K562 (cell line): ENCODE data around the gene C1orf87. TPM values are rescaled to one million over a fixed set of nuclear protein-coding genes. Genes with fewer than 3 reads are reported as not detected.

Experiments used
- ATAC-seq: fragments of 200-7000 bp; cut with Tn5 transposase; 3 replicates; pipeline ENCODE4 v1.9.1; 2020; ENCODE audit warnings: moderate library complexity
- BruUV-seq: library from RNA; stranded (reverse); fragments of 400-500 nt; replicated peaks from 2 replicates; lab custom pipeline; 2021; lab: Mats Ljungman, UMichigan
- CTCF ChIA-PET: fragments of 300-600 bp; formaldehyde crosslinking; extraction: SDS; loops from one replicate; lab custom pipeline; 2021; ENCODE audit warnings: low intra/inter-chr PET ratio; lab: Yijun Ruan, JAX
- POLR2A ChIA-PET: fragments of 300-600, 350-650 bp; sonication (Branson Sonifier 250); formaldehyde crosslinking; extraction: SDS; loops from one replicate; lab custom pipeline; 2021; ENCODE audit warnings: antibody characterized with exemption, inconsistent platforms; lab: Yijun Ruan, JAX
- DNase-seq, 4 experiments: peaks; one replicate each; pipeline versions ENCODE4 v3.0.0 to v3.0.0-alpha.2; 2011 to 2018; ENCODE audit warnings: low spot score in 3 of 4, mixed read lengths in 3 of 4; ENCODE audit errors: extremely low read depth in 1 of 4
- FAIRE-seq: peaks from 2 replicates; lab custom pipeline; 2011; peaks lifted over from hg19 to GRCh38; lab: Jason Lieb, UNC
- H2AFZ ChIP-seq: 2 replicates; pipeline ENCODE4 v1.6.0; 2011; ENCODE audit warnings: low read depth, low read length, control low read depth, inconsistent platforms
- H3K27ac ChIP-seq: fragments of 200-600 bp; 3 replicates; pipeline ENCODE4 v1.8.0; 2011; ENCODE audit warnings: low read depth, mild to moderate bottlenecking, control low read depth, inconsistent platforms, low read length, moderate library complexity, mixed read lengths; ENCODE audit errors: extremely low read depth
- H3K27me3 ChIP-seq, 2 experiments: fragments of 300-600 bp in 1 of 2; 2 replicates in 1 of 2; 3 replicates in 1 of 2; pipeline versions ENCODE4 v1.6.0 to v1.8.0; 2011; ENCODE audit warnings: inconsistent platforms in 2 of 2, low read length in 2 of 2, mild to moderate bottlenecking in 1 of 2, mixed read lengths in 1 of 2, moderate library complexity in 1 of 2; ENCODE audit not compliant: control insufficient read depth in 2 of 2, insufficient read depth in 2 of 2
- H3K36me3 ChIP-seq: fragments of 300-600 bp; 3 replicates; pipeline ENCODE4 v1.8.0; 2011; ENCODE audit warnings: mild to moderate bottlenecking, low read length, inconsistent platforms; ENCODE audit not compliant: control insufficient read depth, insufficient read depth
- H3K4me1 ChIP-seq, 2 experiments: fragments of 200-600 bp in 1 of 2; replicated peaks in 1 of 2; 2 replicates in 1 of 2; 3 replicates in 1 of 2; pipeline versions ENCODE4 v1.5.1 to v1.8.0; 2011; ENCODE audit warnings: inconsistent platforms in 2 of 2, low read length in 2 of 2, mild to moderate bottlenecking in 1 of 2, mixed read lengths in 1 of 2, moderate library complexity in 1 of 2; ENCODE audit not compliant: control insufficient read depth in 2 of 2, insufficient read depth in 2 of 2
- H3K4me2 ChIP-seq: 2 replicates; pipeline ENCODE4 v1.6.1; 2011; ENCODE audit warnings: low read length, control low read depth, inconsistent platforms, mixed read lengths; ENCODE audit not compliant: insufficient read depth
- H3K4me3 ChIP-seq: fragments of 200-600 bp; sonication (generic), shearing (Covaris generic); 2 replicates; pipeline ENCODE4 v1.5.1; 2016; ENCODE audit warnings: control low read depth, inconsistent platforms
- H3K79me2 ChIP-seq: fragments of 200-600 bp; 3 replicates; pipeline ENCODE4 v1.8.0; 2011; ENCODE audit warnings: low read length, inconsistent platforms; ENCODE audit not compliant: control insufficient read depth, insufficient read depth
- H3K9ac ChIP-seq, 2 experiments: 2 replicates each; pipeline versions ENCODE4 v1.6.0 to v1.6.1; 2011; ENCODE audit warnings: low read depth in 2 of 2, low read length in 2 of 2, control low read depth in 1 of 2, inconsistent platforms in 1 of 2, mild to moderate bottlenecking in 1 of 2, mixed read lengths in 1 of 2; ENCODE audit not compliant: insufficient read depth in 1 of 2
- H3K9me1 ChIP-seq: one replicate; pipeline ENCODE4 v1.6.0; 2011; ENCODE audit warnings: inconsistent platforms, mild to moderate bottlenecking, low read length, moderate library complexity; ENCODE audit not compliant: control insufficient read depth, insufficient read depth
- H3K9me3 ChIP-seq: replicated peaks from 2 replicates; pipeline ENCODE4 v1.5.1; 2011; ENCODE audit warnings: low read depth, low read length, inconsistent platforms; ENCODE audit not compliant: control insufficient read depth, insufficient read depth
- H4K20me1 ChIP-seq: replicated peaks from 2 replicates; pipeline ENCODE4 v1.6.1; 2011; ENCODE audit warnings: low read length, inconsistent platforms, mixed read lengths; ENCODE audit not compliant: control insufficient read depth, insufficient read depth
- ARID1B ChIP-seq: fragments of 450-650 bp; IDR thresholded peaks from 2 replicates; pipeline ENCODE4 v1.6.1; 2016; ENCODE audit warnings: antibody characterized with exemption, mild to moderate bottlenecking, inconsistent platforms
- CUX1 ChIP-seq: fragments of 200-800 bp; sonication (Bioruptor generic); IDR thresholded peaks from 2 replicates; pipeline ENCODE4 v1.6.1; 2016; ENCODE audit warnings: missing genetic modification characterization, missing compliant biosample characterization
- IFI16 ChIP-seq: fragments of 250-450 bp; sonication (Bioruptor Pico); IDR thresholded peaks from 2 replicates; pipeline ENCODE4 v2.1.2; 2022; ENCODE audit warnings: mild to moderate bottlenecking, inconsistent platforms
- NEUROD1 ChIP-seq: fragments of 150-350 bp; IDR thresholded peaks from 2 replicates; pipeline ENCODE4 v1.6.1; 2014; ENCODE audit warnings: borderline replicate concordance, low read length, low read depth; ENCODE audit not compliant: partially characterized antibody
- PHF8 ChIP-seq: fragments of 200-600 bp; sonication (generic); IDR thresholded peaks from 2 replicates; pipeline ENCODE4 v1.6.1; 2012; ENCODE audit warnings: mixed run types, mild to moderate bottlenecking, inconsistent platforms, low read length, moderate library complexity, borderline replicate concordance
- ZNF707 ChIP-seq: fragments of 250-450 bp; sonication (Bioruptor Pico); conservative IDR thresholded peaks from 2 replicates; pipeline ENCODE4 v1.8.0; 2022; ENCODE audit warnings: inconsistent platforms, mild to moderate bottlenecking, moderate library complexity
- WGBS: fragments of 100-300 bp; shearing (Covaris generic); methylation state at CpG from one replicate; pipeline ENCODE4 v1.1.6; 2016; ENCODE audit warnings: low coverage, mixed read lengths; ENCODE audit not compliant: insufficient coverage; ENCODE audit errors: missing lambda C conversion rate; 5-methylcytosine and 5-hydroxymethylcytosine counted together
- in situ Hi-C: fragments of 300-500 bp; cut with MboI; formaldehyde crosslinking; loops from 4 replicates; pipeline ENCODE4 v1.15.0; 2018; ENCODE audit warnings: inconsistent platforms, mixed read lengths
- intact Hi-C: fragments of 100-400 bp; cut with micrococcal nuclease; formaldehyde crosslinking; loops from 2 replicates; pipeline ENCODE4 v1.14.2; 2022
- polyA plus RNA-seq, 8 experiments: library from polyadenylated mRNA; depleted of rRNA in 4 of 8; stranded (reverse) in 5 of 8; unstranded in 3 of 8; fragments of >200 nt; fragmentation: Nextera tagmentation in 2 of 8; fragmentation: Illumina TruSeq in 1 of 8; extraction: Ambion mirVana in 2 of 8; extraction: Trizol in 1 of 8; gene quantifications; 2 replicates each; pipeline versions ENCODE4 v1.2.1 to v1.2.3, GENCODE V29; 2011 to 2014; ENCODE audit warnings: inconsistent platforms in 1 of 8, missing spikeins in 1 of 8
- total RNA-seq, 7 experiments: library from RNA; depleted of rRNA in 6 of 7; stranded (reverse); fragments of >200 nt in 6 of 7; fragmentation: Illumina TruSeq in 2 of 7; extraction: Trizol in 2 of 7; gene quantifications; 2 replicates each; pipeline versions ENCODE4 v1.2.1 to v1.2.3, GENCODE V29; 2011 to 2021; ENCODE audit warnings: low replicate concordance in 1 of 7
- TF ChIP-seq, protein P1 (sequence below): fragments of 250-450 bp; sonication (Bioruptor Pico); IDR thresholded peaks from 2 replicates; pipeline ENCODE4 v1.5.0; 2021; ENCODE audit warnings: mild to moderate bottlenecking, borderline replicate concordance
- TF ChIP-seq, protein P2 (sequence below): fragments of 450-650 bp; formaldehyde crosslinking; IDR thresholded peaks from 2 replicates; pipeline ENCODE4 v1.4.0; 2022; ENCODE audit warnings: mild to moderate bottlenecking, moderate library complexity

The C1orf87 gene
- total and polyA plus RNA-seq, 9 of the 15 experiments (the other 6 are each of a cell fraction or from before 2014, with no cell fraction given): not detected

DNA sequence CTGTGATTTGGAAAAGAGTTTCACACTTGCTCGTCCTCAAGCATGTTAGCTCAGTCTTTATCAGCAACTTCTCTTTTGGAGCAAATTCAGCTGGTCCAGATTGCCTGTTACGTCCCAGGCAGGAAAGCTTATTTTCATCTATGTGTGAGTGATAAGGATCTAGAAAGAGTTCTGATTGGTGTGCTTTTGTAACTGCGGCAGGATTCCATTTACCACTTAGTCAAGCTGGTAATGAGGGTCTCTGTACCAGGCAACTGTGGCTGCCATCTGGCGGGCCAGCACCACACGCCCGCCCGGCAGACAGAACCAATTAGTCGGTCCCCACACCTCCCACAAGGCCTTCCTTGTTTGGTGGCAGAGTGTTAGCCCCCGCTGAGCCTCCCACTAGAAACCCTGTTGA lies 21.0 kb downstream of the C1orf87 start:
- FAIRE-seq (no peak), DNase-seq (no peak), ATAC-seq (no peak)
- no TSS peak for BruUV-seq
- H3K27me3 ChIP-seq: no peaks in the 10 kb centered on the region
- 1% methylated on average over 9 of the region's 9 CpGs for WGBS
- intact Hi-C loops (no loop called here), in situ Hi-C loops (no loop called here)
- POLR2A ChIA-PET: no interaction called here
- no peak overlapping the region for H3K9ac ChIP-seq
- H3K9me3 ChIP-seq: no peaks in the 10 kb centered on the region
- CTCF ChIA-PET: no interaction called here
- no peaks in the 10 kb centered on the region for H4K20me1 ChIP-seq
- no peaks in the 10 kb centered on the region for H3K36me3 ChIP-seq
- no peaks in the 10 kb centered on the region for H3K4me1 ChIP-seq
- no peak overlapping the region for H3K4me2 ChIP-seq
- H3K79me2 ChIP-seq: no peaks in the 10 kb centered on the region
- no peak overlapping the region for H3K4me3 ChIP-seq
- H2AFZ ChIP-seq: no peak overlapping the region
- H3K27ac ChIP-seq: no peak overlapping the region
- no peaks in the 10 kb centered on the region for H3K9me1 ChIP-seq
- TF ChIP-seq CUX1 (CRISPR knock-in tag) (no peak), PHF8 (no peak), IFI16 (no peak), ARID1B (no peak), NEUROD1 (no peak), ZNF707 (CRISPR knock-in tag) (no peak)
- TF ChIP-seq, protein P1, sequence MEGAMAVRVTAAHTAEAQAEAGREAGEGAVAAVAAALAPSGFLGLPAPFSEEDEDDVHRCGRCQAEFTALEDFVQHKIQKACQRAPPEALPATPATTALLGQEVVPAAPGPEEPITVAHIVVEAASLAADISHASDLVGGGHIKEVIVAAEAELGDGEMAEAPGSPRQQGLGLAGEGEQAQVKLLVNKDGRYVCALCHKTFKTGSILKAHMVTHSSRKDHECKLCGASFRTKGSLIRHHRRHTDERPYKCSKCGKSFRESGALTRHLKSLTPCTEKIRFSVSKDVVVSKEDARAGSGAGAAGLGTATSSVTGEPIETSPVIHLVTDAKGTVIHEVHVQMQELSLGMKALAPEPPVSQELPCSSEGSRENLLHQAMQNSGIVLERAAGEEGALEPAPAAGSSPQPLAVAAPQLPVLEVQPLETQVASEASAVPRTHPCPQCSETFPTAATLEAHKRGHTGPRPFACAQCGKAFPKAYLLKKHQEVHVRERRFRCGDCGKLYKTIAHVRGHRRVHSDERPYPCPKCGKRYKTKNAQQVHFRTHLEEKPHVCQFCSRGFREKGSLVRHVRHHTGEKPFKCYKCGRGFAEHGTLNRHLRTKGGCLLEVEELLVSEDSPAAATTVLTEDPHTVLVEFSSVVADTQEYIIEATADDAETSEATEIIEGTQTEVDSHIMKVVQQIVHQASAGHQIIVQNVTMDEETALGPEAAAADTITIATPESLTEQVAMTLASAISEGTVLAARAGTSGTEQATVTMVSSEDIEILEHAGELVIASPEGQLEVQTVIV: no peak
- TF ChIP-seq, protein P2, sequence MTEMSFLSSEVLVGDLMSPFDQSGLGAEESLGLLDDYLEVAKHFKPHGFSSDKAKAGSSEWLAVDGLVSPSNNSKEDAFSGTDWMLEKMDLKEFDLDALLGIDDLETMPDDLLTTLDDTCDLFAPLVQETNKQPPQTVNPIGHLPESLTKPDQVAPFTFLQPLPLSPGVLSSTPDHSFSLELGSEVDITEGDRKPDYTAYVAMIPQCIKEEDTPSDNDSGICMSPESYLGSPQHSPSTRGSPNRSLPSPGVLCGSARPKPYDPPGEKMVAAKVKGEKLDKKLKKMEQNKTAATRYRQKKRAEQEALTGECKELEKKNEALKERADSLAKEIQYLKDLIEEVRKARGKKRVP: no peak
